Activated CD4-positive, alpha-beta T cell treated with anti-CD3 and anti-CD28 coated beads, Interleukin-2, Interleukin-4, amounts not matched to agents 100 ng/mL and 50 ng/mL, durations not matched to agents 16 hours and 8 hours (primary cell): ENCODE data around the gene WAS.
A peak's percentile ranks its signal among the peaks of the same experiment; 100 is the strongest.
"Not testable (repeated sequence)": the region's sequence is repeated elsewhere in the genome, so short reads cannot be mapped to it uniquely, and the experiment has no call there.

ENCODE experiments used
- DNase-seq: peaks from one replicate; pipeline ENCODE4 v3.0.0-alpha.2; 2020; ENCODE audit warnings: low spot score

The WAS gene

DNA sequence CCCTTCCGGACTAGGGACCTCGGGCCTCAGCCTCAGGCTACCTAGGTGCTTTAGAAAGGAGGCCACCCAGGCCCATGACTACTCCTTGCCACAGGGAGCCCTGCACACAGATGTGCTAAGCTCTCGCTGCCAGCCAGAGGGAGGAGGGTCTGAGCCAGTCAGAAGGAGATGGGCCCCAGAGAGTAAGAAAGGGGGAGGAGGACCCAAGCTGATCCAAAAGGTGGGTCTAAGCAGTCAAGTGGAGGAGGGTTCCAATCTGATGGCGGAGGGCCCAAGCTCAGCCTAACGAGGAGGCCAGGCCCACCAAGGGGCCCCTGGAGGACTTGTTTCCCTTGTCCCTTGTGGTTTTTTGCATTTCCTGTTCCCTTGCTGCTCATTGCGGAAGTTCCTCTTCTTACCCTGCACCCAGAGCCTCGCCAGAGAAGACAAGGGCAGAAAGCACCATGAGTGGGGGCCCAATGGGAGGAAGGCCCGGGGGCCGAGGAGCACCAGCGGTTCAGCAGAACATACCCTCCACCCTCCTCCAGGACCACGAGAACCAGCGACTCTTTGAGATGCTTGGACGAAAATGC lies at the start of gene WAS:
TSS of gene WAS (plus strand) at position 389 of the 572 bp plus-strand sequence. CDS start at position 444, 55 bp downstream.
- peak; percentile 68 for DNase-seq

DNA sequence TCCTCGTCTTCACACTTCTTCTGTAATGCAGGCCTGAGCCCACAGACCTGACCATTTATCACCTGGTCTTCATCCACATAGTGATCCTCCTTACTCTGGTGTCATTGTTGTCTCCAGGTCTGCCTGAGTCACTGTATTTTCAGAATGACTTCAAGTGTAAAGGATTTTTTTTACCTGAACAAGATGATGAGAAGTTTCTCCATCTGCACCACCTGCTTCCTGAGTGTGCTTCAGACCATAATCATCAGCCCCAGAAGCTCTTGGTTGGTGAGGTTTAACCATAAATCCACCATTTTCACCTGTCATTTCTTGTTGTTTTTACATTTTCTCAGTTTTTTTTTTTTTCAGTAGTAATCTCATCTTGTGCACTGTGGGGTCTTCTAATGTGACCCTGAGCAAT lies 47.3 kb upstream of the WAS start:
- DNase-seq, result no peak

DNA sequence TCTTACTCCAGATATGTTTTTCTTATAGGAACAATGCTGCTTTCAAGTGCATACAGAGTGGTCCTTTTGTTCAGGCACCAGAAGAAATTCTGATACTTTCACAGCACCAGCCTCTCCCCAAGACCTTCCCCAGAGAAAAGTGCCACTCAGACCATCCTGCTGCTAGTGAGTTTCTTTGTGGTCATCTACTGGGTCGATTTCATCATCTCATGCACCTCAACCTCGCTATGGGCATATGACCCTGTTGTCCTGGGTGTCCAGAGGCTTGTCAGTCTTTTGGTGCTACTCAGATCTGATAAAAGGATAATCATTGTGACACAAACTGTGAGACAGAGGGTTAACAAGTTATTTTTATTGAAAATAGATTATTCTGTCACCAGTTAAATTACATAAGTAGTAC lies 46.8 kb upstream of the WAS start:
- no peak for DNase-seq

DNA sequence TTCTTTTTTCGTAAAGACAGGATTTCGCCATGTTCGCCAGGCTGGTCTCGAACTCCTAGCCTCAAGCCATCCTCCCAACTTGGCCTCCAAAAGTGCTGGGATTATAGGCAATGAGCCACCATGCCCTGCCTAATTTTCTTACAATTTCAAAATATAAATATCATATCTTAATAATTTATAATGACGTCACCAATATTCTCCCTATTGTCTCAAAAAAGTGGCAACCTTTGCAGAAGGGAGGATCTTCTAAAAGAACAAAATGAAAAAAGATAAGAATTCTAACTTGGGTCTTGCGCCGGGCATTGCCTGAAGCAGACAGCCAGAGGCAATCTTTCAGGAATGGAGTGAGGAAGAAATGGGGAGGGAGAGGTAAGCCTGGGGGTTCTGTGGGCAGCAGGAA lies 37.9 kb upstream of the WAS start:
- no peak for DNase-seq

DNA sequence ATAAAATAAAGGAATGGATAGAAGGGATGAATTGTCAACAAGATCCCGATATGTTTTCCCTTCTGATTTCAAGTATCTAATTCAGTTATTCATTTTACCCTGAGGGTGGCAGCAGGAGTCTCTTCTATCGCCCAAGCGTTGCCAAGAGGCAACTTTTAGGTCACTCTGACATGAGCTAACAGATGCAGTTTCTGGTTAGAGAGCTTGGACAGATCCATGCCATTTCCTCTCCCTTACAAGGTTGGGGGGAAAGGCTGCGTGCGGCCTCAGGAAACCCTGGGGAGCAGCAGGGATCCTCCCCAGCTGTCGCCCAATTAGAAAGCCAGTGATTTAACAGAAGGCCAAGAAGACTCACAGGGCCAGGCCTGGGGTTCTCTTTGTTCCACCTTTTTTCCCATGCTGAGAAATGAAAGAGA lies 35.3 kb upstream of the WAS start:
- peak; percentile 11 for DNase-seq

DNA sequence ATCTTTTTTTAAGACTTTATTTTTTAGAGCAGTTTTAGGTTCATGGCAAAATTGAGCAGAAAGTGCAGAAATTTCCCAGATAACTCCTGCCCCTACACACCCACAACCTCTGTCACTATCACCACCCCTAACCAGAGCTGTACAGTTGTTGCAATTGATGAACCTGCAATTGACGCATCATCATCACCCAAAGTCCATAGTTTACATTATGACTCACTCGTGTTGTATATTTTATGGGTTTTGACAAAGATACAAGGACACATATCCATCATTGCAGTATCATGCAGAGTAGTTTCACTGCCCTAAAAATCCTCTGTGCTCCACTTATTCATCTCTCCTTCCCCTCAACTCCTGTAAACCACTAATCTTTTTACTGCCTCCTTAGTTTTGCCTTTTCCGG lies 34.5 kb upstream of the WAS start:
- no peak for DNase-seq

DNA sequence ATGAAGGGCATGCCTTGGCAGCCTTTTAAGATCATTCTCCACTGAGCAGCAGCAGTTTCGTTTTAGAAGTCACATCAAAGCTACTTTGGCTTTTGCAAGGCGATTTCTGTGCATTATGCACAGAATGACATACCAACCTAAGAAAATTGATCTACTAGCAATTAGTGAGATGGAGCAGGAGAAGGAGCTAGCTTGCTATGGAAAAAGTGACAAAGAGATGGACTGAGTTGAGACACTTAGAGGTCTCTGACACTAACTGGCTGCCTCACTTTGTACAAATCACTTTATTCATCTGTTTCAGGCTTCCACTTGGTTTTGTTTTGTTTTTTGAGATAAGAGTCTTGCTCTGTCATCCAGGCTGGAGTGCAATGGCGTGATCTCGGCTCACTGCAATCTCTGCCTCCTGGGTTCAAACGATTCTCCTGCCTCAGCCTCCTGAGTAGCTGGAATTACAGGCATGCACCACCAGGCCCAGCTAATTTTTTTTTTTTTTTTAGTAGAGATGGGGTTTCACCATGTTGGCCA lies 31.5 kb upstream of the WAS start:
- not testable (repeated sequence) for DNase-seq

DNA sequence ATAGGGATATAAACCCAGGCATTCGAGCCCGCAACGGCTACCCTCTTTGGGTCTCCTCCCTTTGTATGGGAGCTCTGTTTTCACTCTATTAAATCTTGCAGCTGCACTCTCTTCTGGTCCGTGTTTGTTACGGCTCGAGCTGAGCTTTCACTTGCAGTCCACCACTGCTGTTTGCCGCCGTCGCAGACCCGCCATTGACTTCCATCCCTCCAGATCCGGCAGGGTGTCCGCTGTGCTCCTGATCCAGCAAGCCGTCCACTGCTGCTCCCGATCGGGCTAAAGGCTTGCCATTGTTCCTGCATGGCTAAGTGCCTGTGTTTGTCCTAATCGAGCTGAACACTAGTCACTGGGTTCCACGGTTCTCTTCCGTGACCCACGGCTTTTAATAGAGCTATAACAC lies 28.9 kb upstream of the WAS start:
- DNase-seq, result not testable (repeated sequence)

DNA sequence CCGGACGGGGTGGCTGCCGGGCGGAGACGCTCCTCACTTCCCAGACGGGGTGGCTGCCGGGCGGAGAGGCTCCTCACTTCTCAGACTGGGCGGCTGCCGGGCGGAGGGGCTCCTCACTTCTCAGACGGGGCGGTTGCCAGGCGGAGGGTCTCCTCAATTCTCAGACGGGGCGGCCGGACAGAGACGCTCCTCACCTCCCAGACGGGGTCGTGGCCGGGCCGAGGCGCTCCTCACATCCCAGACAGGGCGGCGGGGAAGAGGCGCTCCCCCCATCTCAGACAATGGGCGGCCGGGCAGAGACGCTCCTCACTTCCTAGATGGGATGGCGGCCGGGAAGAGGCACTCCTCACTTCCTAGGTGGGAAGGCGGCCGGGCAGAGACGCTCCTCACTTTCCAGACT lies 23.9 kb upstream of the WAS start:
- not testable (repeated sequence) for DNase-seq

DNA sequence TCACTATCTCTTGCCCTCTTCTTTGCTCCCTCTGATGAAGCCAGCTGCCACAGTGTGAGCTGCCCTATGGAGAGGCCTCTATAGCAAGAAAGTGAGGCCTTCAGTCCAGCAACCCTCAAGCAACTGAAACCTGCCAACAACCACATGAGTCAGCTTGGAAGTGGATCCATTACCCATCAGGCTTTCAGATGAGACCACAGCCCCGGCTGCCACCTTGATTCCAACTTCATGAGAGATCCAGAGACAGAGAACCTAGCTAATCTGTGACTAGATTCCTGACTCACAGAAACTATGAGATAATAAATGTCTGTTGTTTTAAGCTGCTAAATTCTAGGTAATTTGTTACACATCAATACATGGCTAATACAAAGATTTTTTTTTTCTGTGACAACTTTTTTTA lies 20.4 kb upstream of the WAS start:
- no peak for DNase-seq

DNA sequence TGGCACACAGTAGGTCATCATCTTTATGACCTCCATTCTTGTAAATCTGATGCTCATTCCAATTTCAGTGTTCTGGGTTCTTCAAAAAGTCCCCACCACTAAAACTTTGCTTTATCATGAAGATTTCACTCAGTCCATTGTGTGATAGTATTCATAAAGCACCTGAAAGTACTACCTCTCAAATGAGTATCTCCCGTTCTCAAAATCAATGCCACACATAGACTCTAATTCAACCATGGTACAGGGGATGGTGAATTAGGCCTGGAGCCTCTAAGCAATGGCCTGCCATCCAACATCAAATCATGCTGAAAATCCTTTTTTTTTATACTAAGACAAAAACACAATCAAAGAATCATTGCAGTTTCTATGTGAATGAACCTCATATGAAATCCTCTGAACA lies 19.4 kb upstream of the WAS start:
- no peak for DNase-seq

DNA sequence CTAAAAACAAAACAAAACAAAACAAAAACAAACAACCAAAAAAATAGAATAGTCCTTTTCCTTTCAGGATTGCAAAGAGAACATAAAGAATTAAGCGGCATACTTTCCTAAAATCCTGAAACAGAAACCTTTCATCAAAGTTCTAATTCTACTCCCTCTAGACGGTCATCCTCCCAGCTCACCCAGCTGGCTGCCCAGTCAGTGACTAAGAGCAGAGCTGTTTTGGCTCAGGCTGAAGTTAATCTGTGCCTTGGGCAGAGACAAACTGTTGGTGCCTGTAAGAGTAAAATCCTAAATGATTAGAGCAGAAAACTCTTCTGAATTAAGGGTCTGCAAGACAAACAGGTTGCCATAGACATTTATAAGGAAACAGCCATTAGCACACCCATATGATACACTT lies 17.6 kb upstream of the WAS start:
- no peak for DNase-seq

DNA sequence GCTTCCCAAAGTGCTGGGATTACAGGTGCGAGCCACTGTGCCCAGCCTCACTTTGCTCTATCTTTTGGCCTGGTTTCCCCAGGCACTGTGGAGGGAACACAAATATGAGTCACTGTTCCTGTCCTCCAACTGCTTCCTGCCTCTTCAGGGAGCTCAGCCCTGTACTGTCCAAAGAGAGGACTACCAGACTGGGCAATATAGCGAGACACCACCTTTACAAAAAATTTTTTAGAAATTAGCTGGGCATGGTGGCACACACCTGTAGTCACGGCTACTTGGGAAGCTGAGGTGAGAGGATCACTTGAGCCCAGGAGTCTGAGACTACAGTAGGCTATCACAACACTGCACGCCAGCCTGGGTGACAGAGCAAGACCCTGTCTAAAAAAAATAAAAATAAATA lies 16.9 kb upstream of the WAS start:
- no peak for DNase-seq

DNA sequence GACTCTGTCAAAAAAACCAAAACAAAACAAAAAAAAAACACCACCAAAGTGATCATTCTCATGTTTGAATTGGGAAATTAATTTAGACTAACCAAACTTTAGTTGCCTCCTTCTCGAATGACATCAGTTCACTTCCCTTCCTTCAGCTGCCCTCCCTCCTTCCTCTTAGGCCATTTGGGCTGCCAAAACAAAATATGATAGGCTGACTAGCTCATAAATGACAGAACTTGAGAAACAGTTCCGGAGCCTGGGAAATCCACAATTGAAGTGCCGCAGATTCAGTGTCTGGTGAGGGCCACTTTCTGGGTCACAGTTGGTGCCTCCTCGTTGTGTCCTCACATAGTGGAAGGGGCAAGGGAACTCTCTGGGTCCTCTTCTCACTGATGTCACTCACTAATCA lies 16.1 kb upstream of the WAS start:
- DNase-seq, result no peak

DNA sequence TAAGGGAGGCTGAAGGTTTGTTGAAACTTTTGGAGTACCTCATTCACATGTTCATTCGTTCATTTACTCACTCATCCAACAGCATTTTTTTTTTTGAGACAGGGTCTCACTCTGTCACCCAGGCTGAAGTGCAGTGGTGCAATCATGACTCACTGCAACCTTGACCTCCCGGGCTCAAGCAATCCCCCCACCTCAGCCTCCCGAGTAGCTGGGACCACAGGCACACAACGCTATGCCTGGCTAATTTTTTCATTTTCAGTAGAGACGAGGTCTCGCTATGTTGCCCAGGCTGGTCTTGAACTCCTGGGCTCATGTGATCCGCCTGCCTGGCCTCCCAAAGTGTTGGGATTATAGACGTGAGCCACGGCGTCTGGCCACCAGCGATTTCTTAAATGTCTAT lies 15.4 kb upstream of the WAS start:
- not testable (repeated sequence) for DNase-seq

DNA sequence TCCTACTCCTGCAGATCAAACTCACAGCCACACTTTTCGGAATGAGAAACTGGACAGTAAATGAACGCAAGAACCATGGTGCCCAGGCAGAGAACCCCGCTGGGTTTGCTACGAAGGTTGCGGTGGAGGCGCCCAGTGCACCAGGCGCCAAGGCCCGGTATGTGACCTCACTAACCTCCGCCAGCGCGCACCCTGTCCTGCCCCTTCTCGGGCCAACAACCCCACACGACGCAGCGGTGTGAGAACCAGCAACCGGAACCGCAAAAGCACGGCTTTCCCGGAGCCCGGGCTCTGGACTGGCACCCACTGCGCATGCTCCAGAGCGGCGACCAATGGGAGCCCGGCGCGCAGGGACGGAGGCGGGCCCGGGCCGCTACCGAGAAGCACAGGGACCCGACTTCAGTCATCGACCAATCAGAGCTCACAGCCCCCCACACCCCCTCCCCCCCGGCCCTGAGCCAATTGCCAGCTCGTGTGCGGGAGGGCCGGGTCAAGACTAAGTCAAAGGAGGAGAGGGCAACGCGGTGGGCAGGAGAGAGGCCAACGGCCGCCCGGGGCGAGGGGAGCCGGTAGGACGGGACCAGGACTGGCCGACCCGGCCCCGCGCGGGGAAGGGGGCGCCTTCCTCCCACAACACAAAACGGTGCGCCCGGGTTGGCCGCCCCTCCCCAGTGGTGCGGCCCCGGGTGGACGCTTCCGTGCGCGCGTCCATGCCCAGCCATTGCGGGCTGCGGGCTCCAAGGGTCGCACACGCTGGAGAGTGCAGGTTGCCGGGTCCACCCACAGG lies 7.3 kb upstream of the WAS start:
- peak; percentile 89 for DNase-seq

DNA sequence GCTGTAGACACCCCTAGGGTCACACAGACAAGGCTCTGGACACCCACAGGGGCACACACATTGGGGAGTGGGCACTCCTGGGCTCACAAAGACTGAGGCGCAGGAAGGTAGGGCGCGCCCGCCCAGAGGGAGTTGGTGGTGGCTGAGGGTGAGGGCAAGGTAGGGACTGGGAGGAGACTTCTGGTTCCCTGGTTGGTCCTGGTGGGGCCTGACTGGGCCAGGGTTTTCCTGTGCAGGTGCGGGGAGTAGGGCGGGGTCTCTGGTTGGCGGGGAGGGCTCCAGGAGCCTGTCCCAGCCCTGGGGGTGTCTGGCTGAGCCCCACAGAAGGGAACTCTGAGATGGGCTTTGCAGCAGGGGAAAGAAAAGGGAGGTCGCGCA lies 6.7 kb upstream of the WAS start:
- DNase-seq, result no peak

DNA sequence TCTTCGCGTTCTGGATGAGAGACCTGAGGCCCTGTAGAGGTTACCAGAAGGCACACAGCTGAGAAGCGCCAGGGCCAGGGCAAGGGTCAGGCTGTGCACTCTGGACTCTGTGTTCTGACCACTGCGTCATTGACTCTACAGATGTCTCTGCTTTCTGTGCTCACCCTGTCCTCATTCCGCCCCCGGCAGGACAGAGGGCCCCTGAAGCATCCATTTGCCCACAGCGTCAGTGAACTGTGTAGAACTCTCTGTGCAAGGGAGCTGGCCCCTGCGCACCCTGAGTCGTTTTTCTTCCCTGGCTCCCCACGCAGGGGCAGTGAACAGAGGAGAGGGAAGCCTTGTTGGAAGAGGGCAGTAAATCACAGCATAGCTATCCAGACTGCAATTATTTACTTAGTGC lies 6.1 kb upstream of the WAS start:
- no peak for DNase-seq

DNA sequence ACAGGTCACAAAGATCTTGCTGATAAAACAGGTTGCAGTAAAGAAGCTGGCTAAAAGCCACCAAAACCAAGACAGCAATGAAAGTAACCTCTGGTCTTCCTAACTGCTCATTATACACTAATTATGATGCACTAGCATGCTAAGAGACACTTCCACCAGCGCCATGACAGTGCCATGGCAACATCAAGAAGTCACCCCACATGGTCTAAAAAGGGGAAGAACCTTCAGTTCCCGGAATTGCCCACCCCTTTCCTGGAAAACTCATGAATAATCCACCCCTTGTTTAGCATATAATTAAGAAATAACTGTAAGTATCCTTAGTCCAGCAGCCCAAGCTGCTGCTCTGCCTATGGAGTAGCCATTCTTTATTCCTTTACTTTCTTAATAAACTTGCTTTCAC lies 3.1 kb upstream of the WAS start:
- peak; percentile 36 for DNase-seq

DNA sequence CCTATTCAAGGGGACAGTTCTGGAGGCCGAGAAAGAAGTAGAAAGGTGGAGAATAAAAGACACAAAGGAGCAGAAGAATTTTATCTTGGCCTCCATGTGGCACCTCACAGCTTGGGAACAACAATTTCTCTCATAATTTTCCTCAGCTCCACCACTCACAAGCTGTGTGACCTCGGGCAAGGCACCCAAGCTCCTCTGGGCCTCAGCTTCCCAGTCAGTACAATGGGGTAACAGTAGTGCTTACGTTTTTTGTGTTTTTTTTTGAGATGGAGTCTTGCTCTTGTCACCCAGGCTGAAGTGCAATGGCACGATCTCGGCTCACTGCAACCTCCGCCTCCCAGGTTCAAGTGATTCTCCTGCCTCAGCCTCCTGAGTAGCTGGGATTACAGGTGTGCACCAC lies 2.7 kb upstream of the WAS start:
- not testable (repeated sequence) for DNase-seq

DNA sequence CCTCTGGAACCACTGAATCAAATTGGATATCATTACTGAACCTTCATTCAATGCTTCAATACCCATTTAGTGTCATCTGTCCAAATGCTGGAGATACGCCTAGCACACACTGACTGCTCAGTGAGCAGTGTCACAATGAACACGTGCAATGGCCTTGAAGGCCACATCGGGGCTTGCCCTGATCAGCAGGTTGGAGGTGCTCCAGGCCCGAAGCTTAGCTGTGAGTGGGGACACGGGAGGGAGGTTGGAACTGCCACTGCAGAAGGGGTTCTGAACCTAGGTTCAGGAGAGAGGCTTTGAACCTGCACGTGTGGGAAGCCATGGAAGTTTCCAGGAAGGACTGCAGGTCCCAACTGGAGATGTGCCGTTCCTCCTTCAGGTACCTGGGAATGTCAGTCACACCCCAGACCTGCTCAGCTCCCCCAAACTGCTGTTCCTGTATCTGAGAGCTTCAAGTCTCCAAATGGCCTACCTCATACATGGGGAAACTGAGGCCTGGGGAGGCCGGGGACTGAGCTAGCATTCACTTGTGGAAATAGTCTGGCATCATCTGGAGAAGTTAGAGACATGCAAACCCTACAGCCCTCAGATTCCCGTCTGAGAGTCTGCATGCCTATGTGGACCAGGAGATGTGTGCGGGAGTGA lies 1.9 kb upstream of the WAS start:
- DNase-seq, result no peak

DNA sequence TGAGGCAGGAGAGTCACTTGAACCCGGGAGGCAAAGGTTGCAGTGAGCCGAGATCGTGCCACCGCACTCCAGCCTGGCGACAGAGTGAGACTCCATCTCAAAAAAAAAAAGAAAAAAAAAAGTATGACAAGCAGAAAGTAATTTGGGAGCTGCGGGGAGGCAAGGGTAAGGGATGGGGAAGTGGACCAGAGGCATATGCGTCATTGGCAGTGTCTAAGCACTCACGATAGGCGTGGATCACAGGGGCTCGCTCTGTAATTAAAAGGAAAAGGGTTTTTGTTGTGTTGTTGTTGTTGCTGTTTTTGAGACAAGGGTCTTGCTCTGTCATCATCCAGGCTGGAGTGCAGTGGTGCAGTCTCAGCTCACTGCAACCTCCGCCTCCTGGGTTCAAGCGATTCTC lies 804 bp upstream of the WAS start:
- not testable (repeated sequence) for DNase-seq

DNA sequence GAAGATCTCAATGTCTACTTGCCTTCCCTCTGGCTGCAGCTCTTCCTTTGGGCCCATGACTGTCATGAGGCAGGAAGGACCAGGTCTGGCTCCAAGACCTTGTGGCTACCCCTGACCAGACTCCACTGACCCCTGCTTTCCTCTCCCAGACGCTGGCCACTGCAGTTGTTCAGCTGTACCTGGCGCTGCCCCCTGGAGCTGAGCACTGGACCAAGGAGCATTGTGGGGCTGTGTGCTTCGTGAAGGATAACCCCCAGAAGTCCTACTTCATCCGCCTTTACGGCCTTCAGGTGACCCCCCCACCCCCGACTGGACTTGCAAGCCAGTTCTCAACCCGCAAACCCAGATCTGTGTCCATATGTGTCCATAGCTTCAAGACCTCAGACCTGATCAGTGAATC lies 535 bp downstream of the WAS start:
- no peak for DNase-seq
